HG03575 (cell line): Measurements from ENCODE around the gene TWSG1.
"Not testable (repeated sequence)": the region's sequence is repeated elsewhere in the genome, so short reads cannot be mapped to it uniquely, and the experiment has no call there.

Experiments used
- ATAC-seq: cut with Tn5 transposase; IDR thresholded peaks from one replicate; pipeline ENCODE4 v1.9.1; 2021; ENCODE audit not compliant: unreplicated experiment, insufficient number of reproducible peaks, low FRiP score; ENCODE audit errors: extremely low read depth

Gene TWSG1

GRCh38 chr18:9379118-9379517 is 44.5 kb downstream of the TWSG1 start:
- no peak for ATAC-seq

GRCh38 chr18:9380101-9380500 is 45.5 kb downstream of the TWSG1 start:
- ATAC-seq = no peak

- ATAC-seq = no peak
Observed at GRCh38 chr18:9380621-9381395, 46.2 kb downstream of the TWSG1 start.

- no peak for ATAC-seq
Observed at GRCh38 chr18:9386879-9387278, 52.3 kb downstream of the TWSG1 start.

- no peak for ATAC-seq
Observed at GRCh38 chr18:9387891-9388290, 53.3 kb downstream of the TWSG1 start.

- ATAC-seq = no peak
Observed at GRCh38 chr18:9389706-9390105, 55.1 kb downstream of the TWSG1 start.

- no peak for ATAC-seq
Observed at GRCh38 chr18:9392726-9393125, 58.2 kb downstream of the TWSG1 start.

- no peak for ATAC-seq
Observed at GRCh38 chr18:9394046-9394445, 59.5 kb downstream of the TWSG1 start.

- no peak for ATAC-seq
Observed at GRCh38 chr18:9400197-9400596, 65.6 kb downstream of the TWSG1 start.

- ATAC-seq = no peak
Observed at GRCh38 chr18:9401176-9401575, 66.6 kb downstream of the TWSG1 start.

- not testable (repeated sequence) for ATAC-seq
Observed at GRCh38 chr18:9402358-9403007, 67.9 kb downstream of the TWSG1 start.

- no peak for ATAC-seq
Observed at GRCh38 chr18:9403795-9404564, 69.4 kb downstream of the TWSG1 start.

GRCh38 chr18:9404565-9405060 is 70.0 kb downstream of the TWSG1 start:
- ATAC-seq = no peak

- no peak for ATAC-seq
Observed at GRCh38 chr18:9405130-9405529, 70.6 kb downstream of the TWSG1 start.

GRCh38 chr18:9405977-9406376 is 71.4 kb downstream of the TWSG1 start:
- ATAC-seq = no peak

- ATAC-seq = no peak
Observed at GRCh38 chr18:9410515-9410914, 75.9 kb downstream of the TWSG1 start.

GRCh38 chr18:9413576-9413975 is 79.0 kb downstream of the TWSG1 start:
- no peak for ATAC-seq

- no peak for ATAC-seq
Observed at GRCh38 chr18:9416563-9417072, 82.0 kb downstream of the TWSG1 start.

GRCh38 chr18:9417073-9417851 is 82.7 kb downstream of the TWSG1 start:
- no peak for ATAC-seq
